ENCODE data around the gene F13A1.

DNA sequence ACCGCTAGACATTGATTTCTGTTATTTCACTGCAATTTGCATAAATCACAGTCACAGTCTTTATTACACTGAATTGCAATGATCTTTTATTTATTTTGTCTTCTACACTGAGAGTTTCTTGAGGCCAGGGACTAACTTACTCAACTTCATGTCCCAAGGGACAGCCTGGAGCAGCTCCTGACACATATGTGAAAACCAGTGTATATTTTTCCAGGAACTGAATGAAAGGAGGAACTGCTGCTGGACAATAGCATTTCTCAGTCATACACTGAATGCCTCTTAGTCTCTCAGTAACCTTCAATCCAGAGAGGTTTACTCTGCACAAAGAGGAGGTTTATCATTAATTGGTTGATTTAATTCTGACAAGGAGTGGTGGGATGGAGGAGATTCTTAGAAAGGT lies 5.9 kb downstream of the F13A1 start:
- TF ChIP-seq EZH2 (IDR thresholded peaks at IDR 0.05; ENCODE audit: insufficient read depth, poor library complexity, severe bottlenecking) (no peak), EZH2phosphoT487 (IDR thresholded peaks at IDR 0.05; ENCODE audit: insufficient read depth, low read depth) (no peak)
